HG02938 (cell line): ENCODE results near the gene CLASP2.

ENCODE experiments used
- ATAC-seq: cut with Tn5 transposase; IDR thresholded peaks from one replicate; pipeline ENCODE4 v1.9.1; 2021; ENCODE audit warnings: mild to moderate bottlenecking, moderate library complexity; ENCODE audit not compliant: unreplicated experiment

CLASP2 gene

DNA sequence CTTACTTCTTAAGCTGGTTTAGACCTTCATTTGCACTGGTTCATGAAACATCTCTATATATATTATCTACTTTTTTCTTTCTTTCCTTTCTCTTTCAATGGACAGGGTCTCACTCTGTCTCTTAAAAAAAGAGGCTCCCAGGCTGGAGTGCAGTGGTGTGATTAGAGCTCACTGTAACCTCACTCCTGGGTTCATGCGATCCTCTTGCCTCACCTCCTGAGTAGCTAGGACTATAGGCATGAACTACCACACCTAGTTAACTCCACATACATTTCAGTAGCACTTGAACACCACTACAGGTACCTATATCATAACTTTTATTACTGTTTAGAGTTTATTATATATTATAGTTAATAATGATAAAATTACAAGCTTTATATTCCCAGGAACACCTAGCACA is 160.8 kb downstream of the CLASP2 start:
- no peak for ATAC-seq

DNA sequence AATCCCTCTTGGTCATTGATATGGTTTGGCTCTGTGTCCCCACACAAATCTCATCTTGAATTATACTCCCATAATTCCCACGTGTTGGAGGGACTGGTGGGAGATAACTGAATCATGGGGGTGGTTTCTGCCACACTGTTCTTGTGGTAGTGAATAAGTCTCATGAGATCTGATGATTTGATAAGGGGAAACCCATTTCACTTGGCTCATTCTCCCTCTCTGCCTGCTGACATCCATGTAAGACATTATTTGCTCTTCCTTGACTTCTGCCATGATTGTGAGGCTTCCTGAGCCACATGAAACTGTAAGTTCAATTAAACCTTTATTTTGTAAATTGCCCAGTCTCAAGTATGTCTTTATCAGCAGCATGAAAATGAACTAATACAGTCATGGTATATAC is 171.0 kb downstream of the CLASP2 start:
- ATAC-seq, result no peak

DNA sequence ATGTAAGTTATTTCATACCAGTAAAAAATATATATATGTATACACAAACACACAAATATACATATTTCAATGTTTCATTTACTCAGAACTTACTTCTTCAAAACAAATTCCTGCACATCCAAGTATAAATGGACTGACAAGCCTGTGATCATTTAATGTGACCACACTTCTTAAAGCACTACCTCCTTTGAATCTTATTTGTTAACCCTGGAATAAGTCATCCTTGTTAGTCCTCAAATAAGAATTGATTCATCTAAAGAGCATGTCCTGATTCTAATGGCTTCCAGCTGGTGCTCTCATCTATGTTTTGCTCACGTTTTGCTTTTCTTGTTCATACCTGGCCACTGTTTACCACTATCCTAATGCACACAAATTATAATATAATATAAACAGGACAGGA is 173.9 kb downstream of the CLASP2 start:
- ATAC-seq, result no peak

- no peak for ATAC-seq
Observed at GRCh38 chr3:33543601-33544000, 174.5 kb downstream of the CLASP2 start.

DNA sequence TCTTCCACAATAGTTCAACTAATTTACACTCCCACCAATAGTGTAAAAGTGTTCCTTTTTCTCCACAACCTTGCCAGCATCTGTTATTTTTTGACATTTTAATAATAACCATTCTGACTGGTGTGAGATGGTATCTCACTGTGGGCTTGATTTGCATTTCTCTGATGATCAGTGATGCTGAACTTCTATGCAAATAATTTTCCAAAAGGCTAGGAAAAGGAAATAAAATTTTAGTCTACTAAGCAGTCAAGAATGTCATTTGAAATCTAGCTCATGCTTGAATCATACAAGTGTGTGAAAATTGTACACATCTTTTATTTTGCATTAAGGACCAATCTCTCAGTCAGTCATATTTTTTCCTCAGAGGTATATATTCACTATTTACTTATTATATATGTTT is 176.1 kb downstream of the CLASP2 start:
- no peak for ATAC-seq

GRCh38 chr3:33538678-33539339 is 179.2 kb downstream of the CLASP2 start:
- ATAC-seq, result no peak

GRCh38 chr3:33537133-33537532 is 180.9 kb downstream of the CLASP2 start:
- no peak for ATAC-seq

DNA sequence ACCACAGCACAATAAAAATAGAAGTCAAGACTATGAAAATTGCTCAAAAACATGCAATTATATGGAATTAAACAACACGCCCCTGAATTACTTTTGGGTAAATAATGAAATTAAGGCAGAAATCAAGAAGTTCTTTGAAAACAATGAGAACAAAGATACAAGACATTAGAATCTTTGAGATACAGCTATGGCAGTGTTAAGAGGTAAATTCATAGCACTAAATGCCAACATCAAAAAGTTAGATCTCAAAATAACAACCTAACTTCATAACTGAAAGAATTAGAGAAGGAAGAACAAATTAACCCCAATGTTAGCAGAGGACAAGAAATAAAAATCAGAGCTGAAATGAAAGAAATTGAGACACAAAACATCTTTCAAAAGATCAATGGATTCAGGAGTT is 191.3 kb downstream of the CLASP2 start:
- no peak for ATAC-seq

DNA sequence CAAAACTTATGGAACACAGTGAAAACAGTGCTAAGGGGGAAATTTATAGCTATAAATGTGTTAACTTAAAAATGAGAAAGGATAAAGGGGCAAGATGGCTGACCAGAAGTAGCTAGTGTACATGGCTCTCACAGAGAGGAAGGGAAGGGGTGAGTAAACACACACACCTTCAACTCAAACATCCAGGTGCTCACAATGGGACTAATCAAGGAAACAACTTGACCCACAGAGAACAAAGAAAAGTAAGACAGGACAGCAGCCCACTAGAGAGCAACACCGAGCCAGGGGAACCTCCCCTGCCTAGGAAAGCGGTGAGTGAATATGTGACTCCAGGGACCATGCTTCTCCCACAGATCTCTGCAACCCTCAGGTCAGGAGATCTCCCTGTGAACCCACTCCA is 192.8 kb downstream of the CLASP2 start:
- no peak for ATAC-seq

GRCh38 chr3:33523093-33523667 is 194.9 kb downstream of the CLASP2 start:
- no peak for ATAC-seq

DNA sequence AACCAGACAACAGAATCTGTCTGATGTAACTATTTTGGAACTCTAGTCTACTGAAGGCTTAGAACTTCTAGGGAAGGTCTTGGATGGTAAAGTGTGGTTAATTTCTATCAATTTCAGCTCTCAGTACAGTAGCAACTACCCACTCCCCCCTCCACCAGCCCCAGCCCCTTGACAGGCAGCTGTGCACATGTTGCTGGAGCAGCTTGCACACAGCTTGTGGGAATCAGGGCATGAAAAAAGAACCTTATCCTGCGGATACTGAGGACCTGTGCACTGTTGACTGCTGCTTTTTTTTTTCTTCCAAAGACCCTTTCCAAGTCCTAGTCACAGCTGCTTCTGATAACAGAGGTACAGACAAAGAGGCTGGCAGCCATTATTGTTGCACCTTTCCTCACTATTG is 196.3 kb downstream of the CLASP2 start:
- no peak for ATAC-seq

DNA sequence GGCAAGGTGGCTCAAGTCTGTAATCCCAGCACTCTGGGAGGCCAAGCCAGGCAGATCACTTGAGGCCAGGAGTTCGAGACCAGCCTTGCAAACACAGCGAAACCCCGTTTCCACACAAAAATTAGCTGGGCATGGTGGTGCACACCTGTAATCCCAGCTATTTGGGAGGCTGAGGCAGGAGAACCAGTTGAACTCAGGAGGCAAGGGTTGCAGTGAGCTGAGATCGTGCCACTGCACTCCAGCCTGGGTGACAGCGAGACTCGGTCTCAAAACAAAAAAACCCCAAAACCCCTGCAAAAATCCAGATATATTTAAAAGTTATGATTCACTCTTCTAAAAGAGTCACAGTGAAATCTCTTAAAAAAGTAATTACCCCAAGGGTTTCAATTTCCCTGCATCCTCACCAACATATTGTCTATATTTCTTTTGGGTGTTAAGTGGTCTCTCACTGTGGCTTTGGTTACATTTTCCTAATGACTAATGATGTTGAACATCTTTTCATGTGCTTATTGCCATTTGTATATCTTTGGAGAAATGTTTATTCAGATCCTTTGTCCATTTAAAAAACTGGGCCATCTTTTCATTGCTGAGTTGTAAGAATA is 204.7 kb downstream of the CLASP2 start:
- no peak for ATAC-seq

DNA sequence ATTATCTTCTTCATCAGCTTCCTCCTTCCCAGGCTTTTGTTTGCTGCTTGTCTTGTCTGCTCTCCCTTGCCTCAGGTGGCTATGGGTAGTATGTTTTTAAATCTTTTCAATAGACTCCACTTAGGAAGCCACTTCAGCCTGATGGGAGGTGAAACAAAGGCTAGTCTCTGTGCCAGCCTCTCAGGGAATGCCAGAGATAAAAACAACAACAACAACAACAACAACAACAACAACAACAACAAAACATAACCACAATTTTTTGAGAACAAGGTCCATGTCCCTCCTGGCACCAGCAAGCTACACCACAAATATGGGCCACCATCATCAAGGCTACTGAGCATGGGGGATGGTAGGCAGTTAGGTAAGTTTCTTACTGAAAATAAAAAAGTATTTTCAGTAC is 213.0 kb downstream of the CLASP2 start:
- ATAC-seq, result no peak

DNA sequence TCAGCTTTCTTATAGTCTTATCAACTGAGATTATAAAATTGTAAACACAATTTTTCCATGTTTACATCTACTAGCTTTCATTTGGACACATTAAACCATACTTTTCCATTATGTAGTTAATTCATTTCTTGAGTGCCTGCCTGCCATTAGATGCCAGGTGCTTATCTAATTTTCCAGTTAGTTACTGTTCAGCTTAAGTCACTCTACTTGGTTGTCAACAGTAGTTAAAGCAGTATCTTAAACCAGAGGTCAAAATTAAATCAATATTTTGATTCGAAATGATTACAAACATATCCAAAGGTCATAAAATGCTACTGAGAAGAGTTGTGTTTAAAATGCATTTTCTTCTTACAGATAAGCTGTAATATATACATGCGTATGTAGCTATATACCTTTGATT is 221.6 kb downstream of the CLASP2 start:
- ATAC-seq, result no peak

DNA sequence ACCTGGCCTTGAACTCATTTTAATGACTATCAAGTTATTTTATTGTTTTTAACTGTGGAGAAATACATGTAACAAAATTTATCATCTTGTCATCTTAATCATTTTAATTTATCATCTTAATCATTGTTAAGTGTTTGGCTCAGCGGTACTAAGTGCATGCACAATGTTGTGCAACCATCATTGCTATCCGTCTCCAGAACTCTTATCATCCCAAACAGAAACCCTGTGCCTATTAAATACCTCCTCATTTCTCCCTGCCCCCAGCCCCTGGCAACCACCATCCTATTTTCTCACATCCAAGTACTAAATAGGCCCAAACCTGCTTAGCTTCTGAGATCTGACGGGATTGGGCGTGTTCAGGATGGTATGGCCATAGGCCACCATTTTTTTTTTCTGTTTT is 226.3 kb downstream of the CLASP2 start:
- no peak for ATAC-seq

GRCh38 chr3:33490641-33491241 is 227.3 kb downstream of the CLASP2 start:
- ATAC-seq, result no peak

GRCh38 chr3:33488683-33489082 is 229.4 kb downstream of the CLASP2 start:
- ATAC-seq, result no peak

GRCh38 chr3:33488246-33488645 is 229.8 kb downstream of the CLASP2 start:
- no peak for ATAC-seq

- no peak for ATAC-seq
Observed at GRCh38 chr3:33482111-33482521, 235.9 kb downstream of the CLASP2 start.

GRCh38 chr3:33474896-33475295 is 243.2 kb downstream of the CLASP2 start:
- ATAC-seq, result no peak

DNA sequence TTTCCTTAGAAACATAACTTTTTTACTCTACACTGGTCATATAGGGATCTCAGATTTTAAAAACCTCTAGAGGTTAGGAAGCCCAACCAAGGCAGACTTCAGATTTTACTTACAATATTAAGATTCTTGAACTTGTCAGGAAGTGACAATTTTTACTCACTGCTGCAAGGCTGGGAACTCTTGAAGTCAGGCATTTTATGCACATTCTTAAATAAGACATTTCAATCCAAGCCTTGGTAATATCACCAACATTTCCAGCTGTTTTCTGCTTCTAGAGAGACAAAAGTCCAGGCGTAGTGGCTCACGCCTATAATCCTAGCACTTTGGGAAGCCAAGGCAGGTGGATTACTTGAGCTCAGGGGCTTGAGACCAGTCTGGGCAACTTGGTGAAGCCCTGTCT is 244.2 kb downstream of the CLASP2 start:
- no peak for ATAC-seq

- no peak for ATAC-seq
Observed at GRCh38 chr3:33467786-33468185, 250.3 kb downstream of the CLASP2 start.
